Stimulated activated CD8-positive, alpha-beta memory T cell treated with anti-CD3 and anti-CD28 coated beads, Interleukin-7, amount 100 ng/mL, for 4 hours (primary cell): ENCODE data around the gene CHAC2.
"Not testable (repeated sequence)": the region's sequence is repeated elsewhere in the genome, so short reads cannot be mapped to it uniquely, and the experiment has no call there.

Experiments used
- DNase-seq, 2 donors: peaks; one replicate each; pipeline ENCODE4 v3.0.0-alpha.2; 2020; ENCODE audit warnings: low read depth in 2 of 2

The CHAC2 gene

DNA sequence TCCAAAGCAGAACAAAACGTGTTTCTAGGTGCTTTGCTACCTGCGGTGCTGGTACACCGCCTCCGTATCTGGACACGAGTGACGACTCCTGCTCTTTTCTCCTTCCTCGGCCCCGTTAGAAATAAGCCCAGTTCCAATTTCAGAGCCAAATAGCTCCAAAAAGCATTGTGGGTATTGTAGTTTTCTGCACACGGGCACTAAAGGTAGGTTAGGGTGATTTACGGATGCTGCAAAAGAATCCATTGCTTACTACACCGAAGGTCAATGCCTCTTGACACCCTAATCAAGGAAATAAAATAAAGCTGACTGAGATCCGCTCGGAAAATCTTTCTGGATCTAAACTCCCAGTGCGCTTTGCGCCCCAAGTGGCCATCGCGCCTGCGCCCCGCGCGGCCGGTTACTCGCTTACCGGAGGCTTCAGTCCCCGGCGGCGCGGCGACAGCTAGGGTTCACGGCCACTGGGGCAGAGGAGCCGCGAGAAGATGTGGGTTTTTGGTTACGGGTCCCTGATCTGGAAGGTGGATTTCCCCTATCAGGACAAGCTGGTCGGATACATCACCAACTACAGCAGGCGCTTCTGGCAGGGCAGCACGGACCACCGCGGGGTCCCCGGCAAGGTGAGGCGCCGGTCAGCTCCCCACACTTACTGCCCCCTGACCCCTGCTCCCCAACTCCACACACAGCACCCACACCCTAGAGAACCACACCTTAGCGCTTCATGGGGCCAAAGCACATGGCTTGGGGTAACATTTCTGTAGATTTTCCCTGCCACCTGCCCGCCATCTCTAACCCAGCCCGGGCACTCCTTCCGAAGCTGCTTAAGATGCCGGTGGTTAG is at the start of gene CHAC2:
Gene CHAC2 (plus strand): TSS at position 400 of the 837 bp plus-strand sequence. CDS start 83 bp downstream, at position 483.
- DNase-seq, result peak; percentile 67 to 75

- not testable (repeated sequence) for DNase-seq
Measured at GRCh38 chr2:53720944-53721343, 46.7 kb upstream of the CHAC2 start.

GRCh38 chr2:53724536-53724935 is 43.1 kb upstream of the CHAC2 start:
- DNase-seq, result no peak

DNA sequence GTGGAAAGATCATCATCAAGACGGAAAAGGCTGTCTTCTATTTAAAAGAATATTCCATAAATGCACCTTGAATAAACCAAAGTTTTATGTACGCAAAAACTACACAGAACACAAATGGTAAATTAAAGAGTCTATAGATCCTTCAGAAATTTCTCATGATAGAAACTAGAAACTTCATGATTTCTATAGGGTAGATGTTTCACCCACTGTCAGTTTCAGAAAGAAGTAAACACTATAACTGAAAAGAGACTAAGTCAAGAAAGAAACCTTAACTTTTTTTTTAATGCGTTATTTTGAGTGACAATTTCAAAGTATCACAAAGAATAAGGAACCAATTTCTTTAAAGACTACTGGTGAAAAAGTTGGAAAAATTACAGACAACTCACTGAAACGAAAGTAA is 41.9 kb upstream of the CHAC2 start:
- DNase-seq, result no peak

GRCh38 chr2:53727921-53728320 is 39.7 kb upstream of the CHAC2 start:
- DNase-seq, result no peak

- no peak for DNase-seq
Measured at GRCh38 chr2:53729143-53729762, 38.4 kb upstream of the CHAC2 start.

DNA sequence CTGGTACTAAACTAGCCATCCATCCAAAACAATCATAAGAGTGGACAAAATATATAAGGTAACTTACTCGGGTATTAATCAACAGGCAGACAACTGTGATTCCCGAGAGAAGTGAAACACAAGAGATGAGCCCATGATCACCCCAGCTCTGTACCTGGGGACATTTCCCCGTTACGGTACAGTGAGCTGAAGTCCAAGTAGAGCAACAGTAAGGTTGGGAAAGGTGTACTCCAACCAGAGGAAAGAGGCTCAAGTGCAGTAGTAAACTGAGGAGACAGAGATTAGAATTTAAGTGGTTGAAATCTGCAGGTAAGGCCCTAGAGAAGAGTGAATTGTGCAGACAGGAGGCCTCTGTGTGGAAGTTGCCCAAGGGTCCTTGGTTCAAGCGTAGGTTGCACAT is 30.5 kb upstream of the CHAC2 start:
- no peak for DNase-seq

DNA sequence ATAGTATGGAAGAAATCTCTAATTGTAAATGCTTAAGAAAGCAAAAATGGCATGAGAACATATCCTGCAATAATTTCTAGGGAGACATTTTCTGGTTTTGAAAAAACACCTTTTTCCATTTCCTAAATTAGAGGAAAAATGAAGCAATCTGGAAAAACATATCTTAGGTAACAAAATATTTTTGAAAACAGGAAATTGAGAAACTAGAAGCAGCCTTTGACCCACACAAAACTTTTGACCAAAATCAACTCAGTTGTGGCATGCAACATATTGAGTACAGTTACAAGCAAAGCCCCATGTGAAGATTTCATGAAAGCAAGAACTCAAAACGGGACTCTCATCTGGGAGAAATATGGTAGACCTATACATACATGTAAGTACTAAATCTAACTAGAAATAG is 28.6 kb upstream of the CHAC2 start:
- no peak for DNase-seq

DNA sequence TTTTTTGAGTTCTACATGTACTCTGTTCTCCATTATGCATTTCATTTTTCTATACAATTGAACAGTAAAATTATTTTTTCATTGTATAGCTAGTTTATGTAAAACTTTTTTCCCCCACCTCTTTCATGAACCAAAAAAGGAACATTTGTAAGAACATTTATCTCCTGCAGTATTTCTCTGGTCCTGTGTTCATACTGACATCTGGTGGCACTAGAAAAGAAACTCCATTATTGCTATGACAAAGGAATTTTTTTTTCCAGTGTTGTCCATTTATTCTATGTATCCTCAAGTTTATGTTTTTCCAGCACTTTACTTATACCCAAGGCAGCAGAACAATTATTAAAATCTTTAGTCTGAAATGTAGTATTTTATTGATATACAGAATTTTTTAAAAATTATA is 27.4 kb upstream of the CHAC2 start:
- DNase-seq, result no peak

DNA sequence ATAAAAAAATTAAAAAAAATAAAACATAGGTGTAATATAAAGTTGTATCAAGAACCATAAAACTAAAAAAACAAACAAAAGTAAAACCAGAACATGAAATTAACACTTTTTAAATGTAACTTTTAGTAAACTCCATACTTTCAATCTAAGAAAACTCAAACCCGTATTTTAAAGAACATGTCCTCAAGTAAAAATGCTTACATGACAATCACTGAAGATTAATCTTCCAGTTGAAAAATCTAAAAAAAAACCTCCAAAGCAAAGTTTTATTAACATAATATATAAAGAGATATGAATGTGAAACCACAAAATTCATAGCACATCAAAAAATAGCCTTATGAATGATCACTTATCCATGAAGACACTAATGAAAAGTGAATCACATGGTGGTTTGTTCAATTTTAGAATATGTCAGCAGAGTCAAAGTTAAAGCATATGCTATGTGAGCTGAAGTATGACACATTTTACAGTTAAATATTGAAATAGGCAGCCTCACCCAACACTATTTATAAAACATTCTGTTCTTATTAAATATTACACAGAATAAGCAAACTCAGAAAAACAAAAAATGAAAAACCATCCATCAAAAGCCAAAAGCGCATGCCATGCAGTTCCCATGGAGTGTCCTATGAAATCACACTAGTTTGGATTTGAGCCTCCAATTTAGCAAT is 23.1 kb upstream of the CHAC2 start:
- DNase-seq, result no peak

DNA sequence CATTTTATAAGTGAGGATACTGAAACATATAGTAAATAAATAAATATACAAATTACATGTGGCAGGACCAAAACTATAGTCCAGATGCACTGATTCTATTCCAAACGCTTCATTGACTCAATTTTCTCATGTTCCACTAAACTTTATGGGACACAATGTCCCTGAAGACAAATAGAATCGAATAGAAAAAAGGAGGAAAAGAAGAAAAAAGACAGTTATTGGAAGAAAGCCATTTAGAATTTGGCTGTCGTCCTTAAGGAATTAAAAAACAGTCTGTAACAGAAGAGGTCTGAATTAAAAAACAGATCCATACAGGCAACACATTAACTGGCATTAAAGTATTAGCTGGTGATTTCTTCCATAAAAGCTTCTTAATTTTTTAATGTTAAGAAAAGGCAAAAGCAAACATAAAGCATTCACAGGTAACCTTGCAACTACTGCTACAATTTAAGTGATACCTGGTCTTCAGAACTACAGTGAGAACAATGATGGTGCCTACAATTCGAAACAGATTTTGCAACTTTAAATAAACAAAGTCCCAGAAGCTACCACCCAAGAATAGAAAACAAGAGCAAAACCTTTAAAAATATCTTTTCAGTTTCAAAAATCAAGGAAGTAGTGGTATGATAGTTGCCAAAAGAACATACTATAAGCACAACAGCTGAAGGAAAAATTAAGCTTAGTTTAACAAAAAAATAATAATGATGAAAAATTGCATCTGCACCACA is 17.4 kb upstream of the CHAC2 start:
- DNase-seq, result no peak

GRCh38 chr2:53751728-53752127 is 15.9 kb upstream of the CHAC2 start:
- no peak for DNase-seq

- DNase-seq, result no peak
Measured at GRCh38 chr2:53752385-53752784, 15.2 kb upstream of the CHAC2 start.

- no peak for DNase-seq
Measured at GRCh38 chr2:53753041-53753440, 14.6 kb upstream of the CHAC2 start.

DNA sequence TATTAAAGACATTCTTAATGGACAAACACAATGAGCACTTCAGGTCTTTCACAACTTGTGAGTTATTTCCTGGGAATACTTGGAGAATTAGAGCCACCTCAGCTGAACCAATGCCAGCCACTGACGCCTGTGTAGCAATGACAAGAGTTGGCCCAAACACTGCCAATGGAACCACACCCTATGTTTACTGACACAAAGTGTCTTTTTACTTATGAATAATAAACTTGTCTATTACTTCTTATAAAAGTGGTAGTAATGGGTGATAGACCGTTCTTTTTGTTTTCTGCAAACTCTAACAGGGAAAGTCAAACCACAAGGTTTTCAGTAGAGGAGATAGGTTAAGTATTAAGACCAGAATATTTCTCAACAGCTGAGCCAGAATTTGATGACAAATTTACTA is 12.5 kb upstream of the CHAC2 start:
- DNase-seq, result no peak

GRCh38 chr2:53756644-53757043 is 11.0 kb upstream of the CHAC2 start:
- DNase-seq, result no peak

GRCh38 chr2:53757206-53757605 is 10.4 kb upstream of the CHAC2 start:
- not testable (repeated sequence) for DNase-seq

- no peak for DNase-seq
Measured at GRCh38 chr2:53765767-53766166, 1.8 kb upstream of the CHAC2 start.

DNA sequence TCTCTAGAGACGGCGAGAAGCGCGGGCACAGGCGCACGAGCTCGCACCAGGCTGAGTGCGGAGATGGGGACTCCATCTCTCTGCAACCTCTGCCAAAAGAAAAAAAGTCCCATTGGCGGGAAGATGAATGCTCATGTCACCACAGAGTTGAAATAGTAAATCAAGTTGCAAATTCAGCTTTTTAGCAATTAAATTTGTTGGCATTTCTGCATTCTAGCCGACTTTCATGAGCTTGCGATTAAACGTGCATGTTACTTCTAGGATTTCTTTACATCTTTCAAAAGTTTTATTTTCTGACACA is 588 bp downstream of the CHAC2 start:
- no peak for DNase-seq

DNA sequence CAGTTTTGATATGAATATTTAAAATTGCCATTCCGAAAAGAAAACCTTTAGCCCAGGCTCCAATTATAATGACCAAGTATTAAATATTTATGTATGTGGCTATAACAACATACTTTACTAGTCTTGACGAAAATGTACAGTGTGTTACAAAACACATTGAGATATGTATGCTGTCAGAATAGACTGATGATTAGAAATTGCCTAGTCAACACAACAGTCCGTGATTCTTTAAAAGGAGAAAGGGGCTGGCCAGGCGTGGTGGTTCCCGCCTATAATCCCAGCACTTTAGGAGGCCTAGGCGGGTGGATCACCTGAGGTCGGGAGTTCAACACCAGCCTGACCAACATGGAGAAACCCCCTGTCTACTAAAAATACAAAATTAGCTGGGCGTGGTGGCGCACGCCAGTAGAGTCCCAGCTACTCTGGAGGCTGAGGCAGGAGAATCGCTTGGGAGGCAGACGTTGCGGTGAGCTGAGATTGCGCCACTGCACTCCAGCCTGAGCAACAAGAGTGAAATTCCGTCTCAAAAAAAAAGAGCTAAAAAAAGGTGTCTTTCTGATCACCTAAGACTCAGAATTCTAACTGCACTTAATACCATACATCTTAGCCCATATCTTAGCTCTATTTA is 1.8 kb downstream of the CHAC2 start:
- DNase-seq, result no peak

DNA sequence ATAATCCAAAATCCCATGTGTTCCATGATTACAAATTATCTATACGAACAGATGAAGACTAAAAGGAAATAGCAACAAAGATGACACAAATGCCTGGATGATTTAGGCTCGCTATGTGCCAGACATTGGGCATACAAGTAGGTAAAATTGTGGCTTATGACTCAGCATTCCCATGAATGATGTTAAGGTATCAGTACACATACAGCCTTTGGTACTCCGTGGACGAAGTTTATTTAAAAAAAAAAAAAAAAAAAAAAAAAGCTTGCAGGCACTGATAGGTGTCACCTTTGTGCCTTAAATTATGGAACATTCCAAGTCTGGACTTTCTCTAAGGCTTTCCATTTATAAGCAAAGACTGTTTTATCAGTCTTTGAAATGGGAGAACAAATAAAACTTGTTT is 2.7 kb downstream of the CHAC2 start:
- DNase-seq, result no peak

DNA sequence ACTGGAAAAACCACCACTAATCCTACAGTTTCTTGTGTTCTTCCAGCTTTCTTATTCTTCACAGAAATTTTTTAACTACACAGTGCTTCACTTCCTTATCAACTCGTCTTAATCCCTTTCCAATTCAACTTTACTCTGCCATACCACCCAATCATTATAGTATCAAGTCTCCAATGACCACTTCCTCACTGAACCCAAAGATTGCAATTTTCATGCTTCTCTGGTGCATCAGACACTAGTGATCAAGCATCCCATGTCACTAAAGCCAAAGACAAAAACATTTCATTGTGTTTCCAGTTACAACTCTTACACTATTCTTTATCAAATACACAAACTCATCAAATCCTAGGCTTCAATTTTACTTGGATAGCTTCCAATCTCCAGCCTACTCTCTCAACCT is 9.5 kb downstream of the CHAC2 start:
- no peak for DNase-seq
